ENCODE data around the gene PATZ1. TPM values are rescaled to one million over a fixed set of nuclear protein-coding genes. Genes with fewer than 3 reads are reported as not detected.

The PATZ1 gene
- total RNA-seq, 1 donor from 2014 or later, result 27.4 TPM

- intact Hi-C loops (cut with micrococcal nuclease), result no loop called here
These were observed 58.2 kb downstream of the PATZ1 start for GRCh38 chr22:31287818-31288495.

GRCh38 chr22:31286360-31287255 lies 59.5 kb downstream of the PATZ1 start:
- intact Hi-C loops (cut with micrococcal nuclease), result no loop called here

GRCh38 chr22:31284281-31285155 lies 61.6 kb downstream of the PATZ1 start:
- intact Hi-C loops (cut with micrococcal nuclease), result no loop called here

GRCh38 chr22:31282748-31283468 lies 63.2 kb downstream of the PATZ1 start:
- intact Hi-C loops (cut with micrococcal nuclease), result no loop called here

- intact Hi-C loops (cut with micrococcal nuclease), result no loop called here
These were observed 64.4 kb downstream of the PATZ1 start for GRCh38 chr22:31281733-31282132.

GRCh38 chr22:31279821-31280505 lies 66.2 kb downstream of the PATZ1 start:
- intact Hi-C loops (cut with micrococcal nuclease), result loop anchor here (1.0 kb wide), 1 partner anchor 10 kb away; no protein-coding TSS in a partner anchor

GRCh38 chr22:31279327-31279669 lies 66.8 kb downstream of the PATZ1 start:
- intact Hi-C loops (cut with micrococcal nuclease), result loop anchor here (1.0 kb wide), 1 partner anchor 11 kb away; no protein-coding TSS in a partner anchor

GRCh38 chr22:31278626-31279326 lies 67.4 kb downstream of the PATZ1 start:
- intact Hi-C loops (cut with micrococcal nuclease), result loop anchor here (1.0 kb wide), 1 partner anchor 12 kb away; no protein-coding TSS in a partner anchor

GRCh38 chr22:31278151-31278621 lies 68.0 kb downstream of the PATZ1 start:
- intact Hi-C loops (cut with micrococcal nuclease), result no loop called here

- intact Hi-C loops (cut with micrococcal nuclease), result no loop called here
These were observed 68.4 kb downstream of the PATZ1 start for GRCh38 chr22:31277741-31278140.

- intact Hi-C loops (cut with micrococcal nuclease), result no loop called here
These were observed 69.5 kb downstream of the PATZ1 start for GRCh38 chr22:31276426-31277167.

Other genes with a start within 250 kb of the PATZ1 start
- gene SELENOM, start 238.8 kb downstream of the PATZ1 start, total RNA-seq, result 9.5 and 9.6 TPM in 2 replicates
- gene INPP5J, start 223.4 kb downstream of the PATZ1 start, total RNA-seq, result 0.34 TPM in 1 of 2 replicates, not detected in the other
- gene PLA2G3, start 205.8 kb downstream of the PATZ1 start, total RNA-seq, result not detected in 2 replicates
- 22.7 and 24.6 TPM in 2 replicates for gene RNF185, start 186.2 kb downstream of the PATZ1 start, total RNA-seq
- gene LIMK2, start 134.0 kb downstream of the PATZ1 start, total RNA-seq, result 54.4 and 65.2 TPM in 2 replicates
- 54.4 and 55.9 TPM in 2 replicates for gene PIK3IP1, start 53.9 kb downstream of the PATZ1 start, total RNA-seq
- gene DRG1, start 53.3 kb upstream of the PATZ1 start, total RNA-seq, result 78.8 and 85.1 TPM in 2 replicates
- 63.6 and 65.3 TPM in 2 replicates for gene EIF4ENIF1, start 143.5 kb upstream of the PATZ1 start, total RNA-seq
- 235 and 238 TPM in 2 replicates for gene SFI1, start 150.2 kb upstream of the PATZ1 start, total RNA-seq